Mucosa of descending colon (tissue), 3 donors: ENCODE measurements around the gene MAGI2. TPM values are rescaled to one million over a fixed set of nuclear protein-coding genes. Genes with fewer than 3 reads are reported as not detected.

Experiments
- ATAC-seq: fragments of 200-7000 bp; cut with Tn5 transposase; one replicate; pipeline ENCODE4 v1.9.1; 2020; ENCODE audit warnings: mild to moderate bottlenecking, moderate library complexity
- DNase-seq, 3 donors: peaks; one replicate each; pipeline ENCODE4 v3.0.0-alpha.2; 2020
- H3K36me3 ChIP-seq: fragments of 200-600 bp; one replicate; pipeline ENCODE4 v1.8.0; 2021; ENCODE audit warnings: low read depth, mild to moderate bottlenecking
- H3K4me1 ChIP-seq: fragments of 200-600 bp; one replicate; pipeline ENCODE4 v1.8.0; 2021; ENCODE audit warnings: low read depth, mild to moderate bottlenecking
- H3K4me3 ChIP-seq: fragments of 200-600 bp; one replicate; pipeline ENCODE4 v1.8.0; 2021; ENCODE audit warnings: mild to moderate bottlenecking
- H3K9me3 ChIP-seq: fragments of 200-600 bp; one replicate; pipeline ENCODE4 v1.8.0; 2021; ENCODE audit warnings: mild to moderate bottlenecking
- intact Hi-C, 2 donors: fragments of 100-400 bp; cut with DNase I in 1 of 2; cut with micrococcal nuclease in 1 of 2; formaldehyde crosslinking; loops; one replicate each; pipeline versions ENCODE4 v1.11.0 to v1.11.1; 2022; cut with DNase I, micrococcal nuclease
- total RNA-seq, 3 donors: library from RNA; stranded (reverse); fragmentation: NEBNext Ultra II Directional in 2 of 3; extraction: Animal tissue kit (Norgen Biotek cat#: 25700) in 2 of 3; gene quantifications; one replicate each; pipeline versions ENCODE4 v1.2.1 to v1.2.4, GENCODE V29; 2021 to 2023
- TF ChIP-seq, protein P1 (sequence below): fragments of 200-600 bp; IDR thresholded peaks from one replicate; pipeline ENCODE4 v1.8.0; 2022; ENCODE audit warnings: antibody characterized with exemption, mild to moderate bottlenecking
- donor health status: DM: no; HTN: no; CAD: no; lungs with moderate emphysema.
- donor health status: DM: no; HTN: no; CAD: no.
- donor health status: DM: no; HTN: yes; CAD: no.

Gene MAGI2
- total RNA-seq, 3 donors from 2014 or later: 1.9 to 14.5 (median 2.7) TPM

DNA sequence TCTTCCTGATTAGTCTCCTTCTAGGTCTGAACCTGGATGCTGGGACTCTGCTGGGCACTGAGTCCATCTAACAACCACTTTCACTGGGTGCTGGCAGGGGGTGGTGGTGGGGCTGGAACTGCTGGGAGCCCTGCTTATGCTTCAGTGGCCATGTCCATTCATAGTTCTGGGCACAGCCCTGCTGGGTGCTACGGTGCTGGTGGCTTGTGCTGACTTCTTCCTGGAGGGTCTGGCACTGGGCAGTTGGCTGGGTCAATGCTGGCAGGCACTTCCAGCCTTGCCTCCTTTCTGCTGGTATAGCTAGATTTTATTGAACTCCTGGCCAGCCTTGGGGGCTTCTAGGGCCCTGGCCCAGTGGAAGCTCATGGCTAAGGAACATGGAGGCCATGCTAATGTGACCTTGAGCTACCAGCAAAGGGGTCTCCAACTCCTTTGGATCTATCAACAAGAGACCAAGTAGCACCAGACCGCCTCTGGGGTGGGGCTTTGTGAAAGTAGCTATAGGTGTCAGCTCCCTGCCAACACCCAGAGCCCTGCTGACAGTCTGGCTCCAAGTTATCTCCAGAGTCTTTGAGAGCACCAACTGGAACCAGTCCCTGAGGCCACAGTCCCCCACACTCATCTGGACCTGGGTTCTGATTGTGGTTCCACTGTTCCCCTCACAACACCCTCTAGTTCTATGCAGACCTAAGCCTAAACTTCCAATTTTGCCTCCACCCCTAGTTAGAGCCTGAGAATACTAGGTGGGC is 99.6 kb downstream of the MAGI2 start:
- H3K4me1 ChIP-seq: no peaks in the 10 kb centered on the region
- ATAC-seq (no peak), DNase-seq (no peak)
- H3K36me3 ChIP-seq: no peaks in the 10 kb centered on the region
- intact Hi-C loops: no loop called here
- TF ChIP-seq, protein P1, sequence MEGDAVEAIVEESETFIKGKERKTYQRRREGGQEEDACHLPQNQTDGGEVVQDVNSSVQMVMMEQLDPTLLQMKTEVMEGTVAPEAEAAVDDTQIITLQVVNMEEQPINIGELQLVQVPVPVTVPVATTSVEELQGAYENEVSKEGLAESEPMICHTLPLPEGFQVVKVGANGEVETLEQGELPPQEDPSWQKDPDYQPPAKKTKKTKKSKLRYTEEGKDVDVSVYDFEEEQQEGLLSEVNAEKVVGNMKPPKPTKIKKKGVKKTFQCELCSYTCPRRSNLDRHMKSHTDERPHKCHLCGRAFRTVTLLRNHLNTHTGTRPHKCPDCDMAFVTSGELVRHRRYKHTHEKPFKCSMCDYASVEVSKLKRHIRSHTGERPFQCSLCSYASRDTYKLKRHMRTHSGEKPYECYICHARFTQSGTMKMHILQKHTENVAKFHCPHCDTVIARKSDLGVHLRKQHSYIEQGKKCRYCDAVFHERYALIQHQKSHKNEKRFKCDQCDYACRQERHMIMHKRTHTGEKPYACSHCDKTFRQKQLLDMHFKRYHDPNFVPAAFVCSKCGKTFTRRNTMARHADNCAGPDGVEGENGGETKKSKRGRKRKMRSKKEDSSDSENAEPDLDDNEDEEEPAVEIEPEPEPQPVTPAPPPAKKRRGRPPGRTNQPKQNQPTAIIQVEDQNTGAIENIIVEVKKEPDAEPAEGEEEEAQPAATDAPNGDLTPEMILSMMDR: no peak
- H3K9me3 ChIP-seq: no peaks in the 10 kb centered on the region
- no peak overlapping the region for H3K4me3 ChIP-seq

DNA sequence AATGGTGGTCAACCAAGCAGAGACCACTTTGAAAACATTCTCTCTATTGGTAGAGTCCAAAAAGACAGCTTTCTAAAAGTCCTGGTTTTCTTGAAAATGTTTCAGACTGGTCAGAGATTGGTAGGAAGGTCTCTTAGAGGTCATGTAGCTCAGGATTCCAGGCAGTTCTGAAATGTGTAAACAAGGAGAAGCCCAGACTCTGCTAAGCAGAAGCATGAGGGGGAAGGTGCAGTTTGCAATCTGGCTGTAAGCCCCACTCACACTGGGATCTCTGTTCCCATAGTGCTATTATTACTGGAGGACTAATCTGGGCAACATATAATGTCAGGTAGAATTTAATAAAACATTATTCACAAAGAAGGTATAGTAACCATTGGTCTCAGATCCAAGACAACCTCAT is 101.1 kb downstream of the MAGI2 start:
- H3K9me3 ChIP-seq: no peaks in the 10 kb centered on the region
- intact Hi-C loops: no loop called here
- TF ChIP-seq, protein P1: no peak
- H3K4me1 ChIP-seq: no peaks in the 10 kb centered on the region
- ATAC-seq (no peak), DNase-seq (no peak)
- H3K36me3 ChIP-seq: no peaks in the 10 kb centered on the region
- H3K4me3 ChIP-seq: no peak overlapping the region

DNA sequence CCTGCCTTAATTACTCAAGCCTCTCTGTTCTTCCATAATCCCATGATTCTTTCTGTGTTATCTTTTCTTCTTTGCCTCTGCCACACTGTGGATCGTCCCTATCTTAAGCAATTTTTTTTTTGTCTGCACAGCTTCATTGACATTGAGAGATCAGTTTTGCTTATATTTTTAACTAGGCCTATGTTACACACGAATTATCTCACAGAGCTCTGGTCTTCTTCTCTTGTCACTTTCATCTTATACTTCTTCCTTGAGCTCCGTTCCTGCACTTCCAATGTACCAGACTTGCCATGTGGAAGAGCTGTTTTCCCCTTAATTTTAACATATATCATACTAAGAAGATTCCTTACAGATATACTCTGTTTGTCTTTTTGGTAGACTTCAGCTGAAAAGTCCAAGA is 106.1 kb downstream of the MAGI2 start:
- no peaks in the 10 kb centered on the region for H3K9me3 ChIP-seq
- no peaks in the 10 kb centered on the region for H3K4me1 ChIP-seq
- ATAC-seq (no peak), DNase-seq (no peak)
- H3K4me3 ChIP-seq: no peak overlapping the region
- intact Hi-C loops: no loop called here
- TF ChIP-seq, protein P1: no peak
- H3K36me3 ChIP-seq: no peaks in the 10 kb centered on the region

DNA sequence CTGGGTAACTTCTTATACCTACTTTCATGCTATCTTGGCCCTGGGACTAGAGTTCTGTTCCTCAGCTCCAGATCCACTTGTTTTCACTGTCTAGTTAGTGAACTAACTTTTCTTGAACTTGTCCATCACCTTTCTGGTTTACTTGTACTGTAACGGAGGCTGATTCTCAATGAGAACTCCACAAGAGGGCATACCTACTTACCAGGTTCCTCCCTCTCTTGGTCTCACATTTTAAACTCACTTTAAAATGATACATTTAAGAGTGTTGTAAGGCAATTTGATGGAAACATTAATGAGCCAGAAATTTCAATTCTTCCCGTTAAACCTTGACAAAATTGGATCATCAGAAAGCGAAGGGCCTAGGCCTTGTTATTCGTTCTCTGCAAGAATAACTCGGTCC is 111.6 kb downstream of the MAGI2 start:
- Histone ChIP-seq H3K4me1 (no peaks in the 10 kb centered on the region), H3K9me3 (no peaks in the 10 kb centered on the region), H3K36me3 (no peaks in the 10 kb centered on the region), H3K4me3 (no peak overlapping the region)
- intact Hi-C loops: no loop called here
- ATAC-seq (no peak), DNase-seq (no peak)
- TF ChIP-seq, protein P1: no peak

DNA sequence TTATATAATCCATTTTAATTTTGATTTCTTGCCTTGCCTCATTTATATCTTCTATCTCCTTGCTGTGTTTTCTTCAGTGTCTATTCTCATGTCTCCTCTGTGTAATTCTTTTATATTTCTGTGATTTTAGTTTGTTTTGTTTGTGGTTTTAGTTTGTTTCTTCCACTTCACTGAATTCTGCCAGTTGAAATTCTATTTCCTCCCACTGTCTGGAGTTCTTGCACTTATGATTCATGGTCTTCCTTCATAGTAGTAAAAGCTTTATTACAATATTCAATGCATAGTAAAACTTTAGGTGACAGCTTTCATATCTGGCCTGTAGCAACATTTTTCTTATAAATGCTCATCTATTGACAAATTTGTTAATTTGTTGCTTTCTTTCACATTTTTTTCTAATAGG is 113.3 kb downstream of the MAGI2 start:
- no peaks in the 10 kb centered on the region for H3K36me3 ChIP-seq
- ATAC-seq: no peak
- TF ChIP-seq, protein P1: no peak
- no peak for DNase-seq
- intact Hi-C loops: no loop called here
- H3K4me1 ChIP-seq: no peaks in the 10 kb centered on the region
- no peaks in the 10 kb centered on the region for H3K9me3 ChIP-seq
- H3K4me3 ChIP-seq: no peak overlapping the region
